DND-41 (cell line): ENCODE results near the gene ITGAE.

ENCODE experiments used
- ATAC-seq: fragments of 200-7000 bp; cut with Tn5 transposase; 3 replicates; pipeline ENCODE4 v1.9.1; 2021; ENCODE audit warnings: low read depth; ENCODE audit not compliant: insufficient read depth
- DNase-seq: peaks from one replicate; pipeline ENCODE4 v3.0.0-alpha.2; 2020
- H2AFZ ChIP-seq: 2 replicates; pipeline ENCODE4 v1.6.0; 2012; ENCODE audit warnings: low read depth, low read length
- H3K27ac ChIP-seq: 2 replicates; pipeline ENCODE4 v1.5.1; 2012; ENCODE audit warnings: low read length, inconsistent platforms
- H3K27me3 ChIP-seq: fragments of 200-600 bp; sonication (generic); 2 replicates; pipeline ENCODE4 v1.6.0; 2012; ENCODE audit warnings: low read length, mild to moderate bottlenecking, inconsistent platforms; ENCODE audit not compliant: insufficient read depth, poor library complexity
- H3K36me3 ChIP-seq: 2 replicates; pipeline ENCODE4 v1.5.1; 2012; ENCODE audit warnings: low read length, inconsistent platforms; ENCODE audit not compliant: insufficient read depth
- H3K4me1 ChIP-seq: 2 replicates; pipeline ENCODE4 v1.5.1; 2012; ENCODE audit warnings: mild to moderate bottlenecking, low read length; ENCODE audit not compliant: insufficient read depth
- H3K4me2 ChIP-seq: 2 replicates; pipeline ENCODE4 v1.6.0; 2012; ENCODE audit warnings: mild to moderate bottlenecking, moderate library complexity, low read length, inconsistent platforms; ENCODE audit not compliant: insufficient read depth
- H3K4me3 ChIP-seq, 2 experiments: fragments of 200-600 bp in 1 of 2; shearing (Covaris generic) in 1 of 2; 2 replicates each; pipeline ENCODE4 v1.5.1; 2012 to 2016; ENCODE audit warnings: inconsistent platforms in 2 of 2, low read length in 2 of 2, mild to moderate bottlenecking in 2 of 2, low read depth in 1 of 2, moderate library complexity in 1 of 2
- H3K79me2 ChIP-seq: 2 replicates; pipeline ENCODE4 v1.6.0; 2012; ENCODE audit warnings: low read length, inconsistent platforms; ENCODE audit not compliant: insufficient read depth
- H3K9ac ChIP-seq: 2 replicates; pipeline ENCODE4 v1.6.0; 2012; ENCODE audit warnings: low read depth, mild to moderate bottlenecking, inconsistent platforms, low read length, moderate library complexity
- H3K9me3 ChIP-seq: 2 replicates; pipeline ENCODE4 v1.5.1; 2012; ENCODE audit warnings: low read length, moderate library complexity, mild to moderate bottlenecking, inconsistent platforms; ENCODE audit not compliant: insufficient read depth, severe bottlenecking
- H4K20me1 ChIP-seq: 2 replicates; pipeline ENCODE4 v1.6.0; 2012; ENCODE audit warnings: low read length; ENCODE audit not compliant: insufficient read depth
- CTCF ChIP-seq: IDR thresholded peaks from 2 replicates; pipeline ENCODE4 v1.5.1; 2012; ENCODE audit warnings: borderline replicate concordance, low read length, moderate library complexity, mild to moderate bottlenecking; ENCODE audit not compliant: poor library complexity, severe bottlenecking; ENCODE audit errors: extremely low read depth
- EZH2 ChIP-seq: IDR thresholded peaks from 3 replicates; pipeline ENCODE4 v1.6.1; 2012; ENCODE audit warnings: borderline replicate concordance, low read depth, mild to moderate bottlenecking, moderate library complexity, low read length, inconsistent platforms; ENCODE audit not compliant: severe bottlenecking

ITGAE gene

DNA sequence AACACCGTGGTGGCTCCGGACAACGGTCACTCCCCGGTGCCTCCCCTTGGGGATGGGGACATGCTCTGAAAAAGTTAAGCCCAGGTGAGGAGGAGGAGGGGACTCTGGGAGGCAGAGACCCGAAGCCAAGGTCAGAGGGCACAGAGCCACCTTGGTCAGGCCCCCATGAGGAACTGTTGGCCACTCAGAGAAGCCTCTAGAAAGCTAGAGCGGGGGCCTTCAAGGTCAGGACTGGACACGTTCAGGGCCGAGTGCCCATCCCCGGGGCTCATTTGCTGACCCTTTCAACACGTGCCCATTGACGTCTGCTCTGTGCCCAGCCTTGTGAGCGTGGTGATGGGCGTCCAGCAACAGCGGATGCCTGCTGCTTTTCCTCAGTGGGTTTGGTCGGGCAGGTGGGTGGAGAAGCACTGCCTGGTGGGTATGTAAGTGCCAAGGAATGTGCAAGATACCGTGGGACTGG, 39.0 kb downstream of the ITGAE start:
- no peak overlapping the region for H2AFZ ChIP-seq
- DNase-seq, result no peak

GRCh38 chr17:3761036-3761917, 39.7 kb downstream of the ITGAE start:
- H3K27me3 ChIP-seq, result no peaks in the 10 kb centered on the region

More for the DNA sequence above, 39.0 kb downstream of the ITGAE start:
- H3K27me3 ChIP-seq, result no peaks in the 10 kb centered on the region
- peaks cover 43% of the 10 kb centered on the region for H3K4me1 ChIP-seq
- no peaks in the 10 kb centered on the region for H3K36me3 ChIP-seq
- no peaks in the 10 kb centered on the region for H3K9me3 ChIP-seq
- peak overlapping the region; percentile 56; the same call in 1 of the 2 replicates for H3K27ac ChIP-seq
- H3K79me2 ChIP-seq, result no peaks in the 10 kb centered on the region
- TF ChIP-seq CTCF, result no peak
- no peak for TF ChIP-seq EZH2
- no peaks in the 10 kb centered on the region for H4K20me1 ChIP-seq
- no peak overlapping the region for H3K4me3 ChIP-seq
- H3K4me2 ChIP-seq, result no peak overlapping the region
- no peak for ATAC-seq
- no peak overlapping the region for H3K9ac ChIP-seq

GRCh38 chr17:3759597-3760216, 41.3 kb downstream of the ITGAE start:
- H3K4me1 ChIP-seq, result peaks cover 20% of the 10 kb centered on the region
- no peaks in the 10 kb centered on the region for H3K9me3 ChIP-seq
- H3K79me2 ChIP-seq, result no peaks in the 10 kb centered on the region
- no peak for ATAC-seq
- no peaks in the 10 kb centered on the region for H3K36me3 ChIP-seq
- no peak overlapping the region for H3K4me2 ChIP-seq
- no peak overlapping the region for H3K9ac ChIP-seq
- H3K27ac ChIP-seq, result peak overlapping the region; percentile 42; the same call in 1 of the 2 replicates
- H4K20me1 ChIP-seq, result no peaks in the 10 kb centered on the region
- H3K4me3 ChIP-seq, result no peak overlapping the region
- H3K27me3 ChIP-seq, result no peaks in the 10 kb centered on the region
- DNase-seq, result no peak
- TF ChIP-seq EZH2 (no peak), CTCF (no peak)
- H2AFZ ChIP-seq, result no peak overlapping the region

More at GRCh38 chr17:3761036-3761917, 39.7 kb downstream of the ITGAE start:
- no peak for ATAC-seq
- DNase-seq, result no peak
- Histone ChIP-seq H2AFZ (peak overlapping the region; percentile 53; the same call in 1 of the 2 replicates), H3K36me3 (no peaks in the 10 kb centered on the region), H4K20me1 (no peaks in the 10 kb centered on the region), H3K4me2 (no peak overlapping the region), H3K9ac (no peak overlapping the region), H3K9me3 (no peaks in the 10 kb centered on the region), H3K79me2 (no peaks in the 10 kb centered on the region), H3K4me1 (peaks cover 36% of the 10 kb centered on the region), H3K4me3 (no peak overlapping the region), H3K27ac (peak overlapping the region; percentile 56)
- TF ChIP-seq CTCF, result no peak
- TF ChIP-seq EZH2, result no peak
